HG03457 (cell line): ENCODE measurements around the gene CABP7.
A peak's percentile ranks its signal among the peaks of the same experiment; 100 is the strongest.
"Not testable (repeated sequence)": the region's sequence is repeated elsewhere in the genome, so short reads cannot be mapped to it uniquely, and the experiment has no call there.

Experiments
- ATAC-seq: cut with Tn5 transposase; IDR thresholded peaks from one replicate; pipeline ENCODE4 v1.9.1; 2021; ENCODE audit warnings: moderate number of reproducible peaks; ENCODE audit not compliant: unreplicated experiment

Gene CABP7

GRCh38 chr22:29744902-29745301 is 25.1 kb downstream of the CABP7 start:
- no peak for ATAC-seq

- no peak for ATAC-seq
Measured at GRCh38 chr22:29747832-29748231, 28.0 kb downstream of the CABP7 start.

- ATAC-seq, result no peak
Measured at GRCh38 chr22:29748248-29748893, 28.6 kb downstream of the CABP7 start.

GRCh38 chr22:29750029-29750428 is 30.2 kb downstream of the CABP7 start:
- no peak for ATAC-seq

GRCh38 chr22:29750559-29751538 is 31.0 kb downstream of the CABP7 start:
- ATAC-seq, result no peak

GRCh38 chr22:29751669-29752068 is 31.9 kb downstream of the CABP7 start:
- no peak for ATAC-seq

GRCh38 chr22:29753808-29754657 is 34.2 kb downstream of the CABP7 start:
- no peak for ATAC-seq

- not testable (repeated sequence) for ATAC-seq
Measured at GRCh38 chr22:29754658-29755395, 35.0 kb downstream of the CABP7 start.

GRCh38 chr22:29755889-29756288 is 36.1 kb downstream of the CABP7 start:
- no peak for ATAC-seq

- ATAC-seq, result no peak
Measured at GRCh38 chr22:29756341-29756740, 36.5 kb downstream of the CABP7 start.

- ATAC-seq, result no peak
Measured at GRCh38 chr22:29757096-29757495, 37.3 kb downstream of the CABP7 start.

- no peak for ATAC-seq
Measured at GRCh38 chr22:29758068-29758622, 38.3 kb downstream of the CABP7 start.

- ATAC-seq, result no peak
Measured at GRCh38 chr22:29758959-29759358, 39.2 kb downstream of the CABP7 start.

- ATAC-seq, result no peak
Measured at GRCh38 chr22:29762263-29762662, 42.5 kb downstream of the CABP7 start.

GRCh38 chr22:29765905-29766631 is 46.3 kb downstream of the CABP7 start:
- ATAC-seq, result peak; percentile 28

GRCh38 chr22:29766632-29767170 is 46.9 kb downstream of the CABP7 start, which contains the start of gene ZMAT5:
ZMAT5 (minus strand) TSS chr22:29767007; CDS start chr22:29748544, 18,463 bp downstream.
- ATAC-seq, result peak; percentile 80

GRCh38 chr22:29767171-29768051 is 47.6 kb downstream of the CABP7 start, which contains the start of gene UQCR10:
UQCR10 (plus strand) TSS chr22:29767369; CDS start chr22:29767399, 30 bp downstream.
- peak; percentile 48 for ATAC-seq
